HEK293 (cell line): ENCODE results near the gene A2ML1.

Experiments
- CTCF ChIA-PET: fragments of 350-600 bp; formaldehyde crosslinking; extraction: SDS; loops from one replicate; lab custom pipeline; 2021; ENCODE audit warnings: antibody characterized with exemption; lab: Yijun Ruan, JAX
- POLR2A ChIA-PET: fragments of 300-600 bp; formaldehyde crosslinking; extraction: SDS; loops from one replicate; lab custom pipeline; 2020; ENCODE audit warnings: antibody characterized with exemption, inconsistent platforms; lab: Yijun Ruan, JAX
- H3K27ac ChIP-seq: fragments of 200-500 bp; sonication (Bioruptor generic); 2 replicates; pipeline ENCODE4 v1.5.1; 2014; ENCODE audit warnings: low read depth, low read length, control low read depth, inconsistent platforms; ENCODE audit errors: extremely low read depth
- H3K36me3 ChIP-seq, 2 experiments: fragments of 200-500 bp in 1 of 2; sonication (Bioruptor generic) in 1 of 2; 1 replicate in 1 of 2; 2 replicates in 1 of 2; pipeline ENCODE4 v1.5.1; 2014 to 2017; ENCODE audit warnings: inconsistent platforms in 2 of 2, low read length in 2 of 2; ENCODE audit not compliant: control insufficient read depth in 2 of 2, insufficient read depth in 1 of 2
- H3K4me1 ChIP-seq: fragments of 200-500 bp; sonication (Bioruptor generic); 2 replicates; pipeline ENCODE4 v1.5.1; 2014; ENCODE audit warnings: mild to moderate bottlenecking, low read length, inconsistent platforms; ENCODE audit not compliant: control insufficient read depth, insufficient read depth
- H3K4me3 ChIP-seq: 2 replicates; pipeline ENCODE4 v1.5.1; 2011; ENCODE audit warnings: low read depth, mild to moderate bottlenecking, control low read depth, low read length, moderate library complexity
- H3K9me3 ChIP-seq: fragments of 200-500 bp; sonication (Bioruptor generic); 2 replicates; pipeline ENCODE4 v1.5.1; 2014; ENCODE audit warnings: low read depth, low read length, inconsistent platforms; ENCODE audit not compliant: control insufficient read depth, insufficient read depth
- BCL11B ChIP-seq: fragments of 450-650 bp; formaldehyde crosslinking; IDR thresholded peaks from 2 replicates; pipeline ENCODE4 v1.5.1; 2016; ENCODE audit warnings: low read depth, missing biosample characterization, missing genetic modification characterization
- EGR2 ChIP-seq: fragments of 450-650 bp; formaldehyde crosslinking; IDR thresholded peaks from 2 replicates; pipeline ENCODE4 v1.5.1; 2016; ENCODE audit warnings: low read depth, missing biosample characterization, missing genetic modification characterization
- PRDM2 ChIP-seq: fragments of 450-650 bp; formaldehyde crosslinking; IDR thresholded peaks from 2 replicates; pipeline ENCODE4 v1.5.1; 2016; ENCODE audit warnings: missing biosample characterization, missing genetic modification characterization, borderline replicate concordance
- SP2 ChIP-seq: fragments of 450-650 bp; formaldehyde crosslinking; IDR thresholded peaks from 2 replicates; pipeline ENCODE4 v1.5.1; 2016; ENCODE audit warnings: missing biosample characterization, missing genetic modification characterization
- ZBTB1 ChIP-seq: fragments of 450-650 bp; formaldehyde crosslinking; IDR thresholded peaks from 2 replicates; pipeline ENCODE4 v1.5.1; 2016; ENCODE audit warnings: missing biosample characterization, missing genetic modification characterization
- ZEB2 ChIP-seq: fragments of 450-650 bp; formaldehyde crosslinking; IDR thresholded peaks from 2 replicates; pipeline ENCODE4 v1.5.1; 2016; ENCODE audit warnings: missing biosample characterization, missing genetic modification characterization
- ZNF114 ChIP-seq: fragments of 450-650 bp; formaldehyde crosslinking; IDR thresholded peaks from 2 replicates; pipeline ENCODE4 v1.5.0; 2017; ENCODE audit warnings: missing biosample characterization, missing genetic modification characterization
- ZNF184 ChIP-seq: fragments of 450-650 bp; IDR thresholded peaks from 2 replicates; pipeline ENCODE4 v1.5.1; 2018; ENCODE audit warnings: missing biosample characterization, mild to moderate bottlenecking, missing genetic modification characterization
- ZNF202 ChIP-seq: fragments of 450-650 bp; formaldehyde crosslinking; IDR thresholded peaks from 2 replicates; pipeline ENCODE4 v1.5.1; 2016; ENCODE audit warnings: missing biosample characterization, missing genetic modification characterization, borderline replicate concordance
- ZNF221 ChIP-seq: fragments of 450-650 bp; formaldehyde crosslinking; IDR thresholded peaks from 2 replicates; pipeline ENCODE4 v1.5.1; 2017; ENCODE audit warnings: missing biosample characterization, missing genetic modification characterization, borderline replicate concordance
- ZNF292 ChIP-seq: fragments of 450-650 bp; formaldehyde crosslinking; IDR thresholded peaks from 2 replicates; pipeline ENCODE4 v1.5.1; 2016; ENCODE audit warnings: low read depth, missing biosample characterization, missing genetic modification characterization, borderline replicate concordance
- ZNF354C ChIP-seq: fragments of 450-650 bp; formaldehyde crosslinking; IDR thresholded peaks from 2 replicates; pipeline ENCODE4 v1.5.1; 2016; ENCODE audit warnings: missing biosample characterization, missing genetic modification characterization, low read depth, borderline replicate concordance
- ZNF398 ChIP-seq: fragments of 450-650 bp; formaldehyde crosslinking; IDR thresholded peaks from 2 replicates; pipeline ENCODE4 v1.5.1; 2017; ENCODE audit warnings: missing biosample characterization, missing genetic modification characterization
- ZNF488 ChIP-seq: fragments of 450-650 bp; formaldehyde crosslinking; IDR thresholded peaks from 2 replicates; pipeline ENCODE4 v1.5.1; 2016; ENCODE audit warnings: missing biosample characterization, missing genetic modification characterization
- ZNF623 ChIP-seq: fragments of 450-650 bp; formaldehyde crosslinking; IDR thresholded peaks from 2 replicates; pipeline ENCODE4 v1.5.1; 2016; ENCODE audit warnings: missing biosample characterization, missing genetic modification characterization
- ZNF639 ChIP-seq: fragments of 450-650 bp; formaldehyde crosslinking; IDR thresholded peaks from 2 replicates; pipeline ENCODE4 v1.5.1; 2016; ENCODE audit warnings: missing biosample characterization, missing genetic modification characterization
- ZNF670 ChIP-seq: fragments of 450-650 bp; formaldehyde crosslinking; IDR thresholded peaks from 2 replicates; pipeline ENCODE4 v1.5.1; 2016; ENCODE audit warnings: missing biosample characterization, missing genetic modification characterization, low read depth
- ZNF704 ChIP-seq: fragments of 450-650 bp; formaldehyde crosslinking; IDR thresholded peaks from 2 replicates; pipeline ENCODE4 v1.5.1; 2016; ENCODE audit warnings: missing biosample characterization, missing genetic modification characterization
- ZNF747 ChIP-seq: fragments of 450-650 bp; formaldehyde crosslinking; IDR thresholded peaks from 2 replicates; pipeline ENCODE4 v1.5.1; 2016; ENCODE audit warnings: missing biosample characterization, missing genetic modification characterization
- ZSCAN23 ChIP-seq: fragments of 450-650 bp; formaldehyde crosslinking; IDR thresholded peaks from 2 replicates; pipeline ENCODE4 v1.5.1; 2016; ENCODE audit warnings: missing biosample characterization, missing genetic modification characterization

The A2ML1 gene

GRCh38 chr12:8827551-8828256, 5.3 kb downstream of the A2ML1 start:
- POLR2A ChIA-PET, result no interaction called here
- Histone ChIP-seq H3K4me3 (no peak overlapping the region), H3K27ac (no peak overlapping the region), H3K36me3 (no peaks in the 10 kb centered on the region), H3K9me3 (no peaks in the 10 kb centered on the region), H3K4me1 (no peaks in the 10 kb centered on the region)
- CTCF ChIA-PET, result interaction anchor here (0.7 kb wide), 1 partner anchor 30 kb away, joined by 3 read pairs; no protein-coding TSS in a partner anchor
- TF ChIP-seq BCL11B (tag by site-specific recombination) (no peak), ZNF639 (tag by site-specific recombination) (no peak), ZNF354C (tag by site-specific recombination) (no peak), ZEB2 (no peak), ZNF747 (no peak), ZNF114 (tag by site-specific recombination) (no peak), SP2 (tag by site-specific recombination) (no peak), EGR2 (tag by site-specific recombination) (no peak), ZNF221 (tag by site-specific recombination) (no peak), ZNF704 (tag by site-specific recombination) (no peak), ZSCAN23 (no peak), ZNF670 (no peak), PRDM2 (tag by site-specific recombination) (no peak), ZNF623 (tag by site-specific recombination) (no peak), ZNF202 (tag by site-specific recombination) (no peak), ZNF184 (tag by site-specific recombination) (no peak), ZBTB1 (tag by site-specific recombination) (no peak), ZNF398 (tag by site-specific recombination) (no peak), ZNF488 (tag by site-specific recombination) (no peak), ZNF292 (tag by site-specific recombination) (no peak)
